ENCODE measurements around the gene SLN.

GRCh38 chr11:107710301-107710700, 1.6 kb downstream of the SLN start:
- TF ChIP-seq REST (IDR thresholded peaks at IDR 0.05; ENCODE audit: borderline replicate concordance) (no peak), REST (CRISPR knock-in tag; IDR thresholded peaks at IDR 0.05; ENCODE audit: low read depth) (no peak), SAFB (IDR thresholded peaks at IDR 0.05; ENCODE audit: borderline replicate concordance, low read depth, low read length) (no peak), CTCF (IDR thresholded peaks at IDR 0.05 in 2 of 3, conservative IDR thresholded peaks at IDR 0.05 in 1 of 3; ENCODE audit: insufficient read depth in 2 of 3, low read depth in 1 of 3, low read length in 3 of 3) (no peak), ATF2 (CRISPR knock-in tag; IDR thresholded peaks at IDR 0.05) (no peak), POLR2A (conservative IDR thresholded peaks at IDR 0.05) (no peak), MTA2 (IDR thresholded peaks at IDR 0.05; ENCODE audit: low read depth) (no peak), KDM1A (IDR thresholded peaks at IDR 0.05) (no peak), E2F4 (CRISPR knock-in tag; IDR thresholded peaks at IDR 0.05; ENCODE audit: low read depth) (no peak)
